GM18507 (cell line): ENCODE results near the gene CX3CL1.
"Not testable (repeated sequence)": the region's sequence is repeated elsewhere in the genome, so short reads cannot be mapped to it uniquely, and the experiment has no call there.

ENCODE experiments used
- DNase-seq: peaks from one replicate; pipeline ENCODE4 v3.0.0; 2011; ENCODE audit warnings: low read depth; ENCODE audit not compliant: insufficient read length; ENCODE audit errors: extremely low spot score
- FAIRE-seq: peaks from 2 replicates; lab custom pipeline; 2011; peaks lifted over from hg19 to GRCh38; lab: Jason Lieb, UNC

Gene CX3CL1

DNA sequence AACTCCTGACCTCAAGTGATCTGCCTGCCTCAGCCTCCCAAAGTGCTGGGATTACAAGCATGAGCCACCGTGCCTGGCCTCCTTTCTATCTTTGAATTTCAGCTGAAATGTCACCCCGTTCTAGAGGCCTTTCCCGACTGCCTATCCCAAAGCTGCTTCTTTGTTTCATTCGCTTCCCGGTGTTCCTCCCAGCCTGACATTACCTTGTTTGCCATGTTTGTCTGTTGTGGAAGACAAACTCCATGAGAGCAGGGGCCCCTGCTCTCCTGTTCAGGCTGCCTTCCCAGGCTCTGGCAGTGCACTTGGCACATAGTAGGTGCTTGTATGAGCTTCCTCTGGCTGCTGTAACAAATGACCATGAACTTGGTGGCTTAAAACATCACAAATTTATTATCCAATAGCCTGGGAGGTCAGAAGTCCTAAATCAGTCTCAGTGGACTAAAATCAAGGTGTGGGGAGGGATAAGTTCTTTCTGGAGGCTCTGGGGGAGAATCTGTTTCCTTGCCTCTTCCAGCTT is 16.3 kb upstream of the CX3CL1 start:
- FAIRE-seq (no peak), DNase-seq (no peak)

DNA sequence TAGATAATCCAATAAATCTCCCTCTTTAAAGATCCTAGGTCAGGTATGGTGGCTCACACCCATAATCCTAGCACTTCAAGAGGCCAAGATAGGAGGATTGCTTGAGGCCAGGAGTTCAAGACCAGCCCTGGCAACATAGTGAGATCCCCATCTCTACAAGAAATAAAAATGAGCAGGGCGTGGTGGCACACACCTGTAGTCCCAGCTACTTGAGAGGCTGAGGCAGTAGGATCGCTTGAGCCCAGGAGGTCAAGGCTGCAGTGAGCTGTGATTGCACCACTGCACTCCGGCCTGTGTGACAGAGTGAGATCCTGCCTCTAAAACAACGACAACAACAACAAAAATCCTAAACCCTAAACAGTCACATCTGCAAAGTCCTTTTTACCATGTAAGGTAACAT is 15.7 kb upstream of the CX3CL1 start:
- DNase-seq (no peak), FAIRE-seq (no peak)

DNA sequence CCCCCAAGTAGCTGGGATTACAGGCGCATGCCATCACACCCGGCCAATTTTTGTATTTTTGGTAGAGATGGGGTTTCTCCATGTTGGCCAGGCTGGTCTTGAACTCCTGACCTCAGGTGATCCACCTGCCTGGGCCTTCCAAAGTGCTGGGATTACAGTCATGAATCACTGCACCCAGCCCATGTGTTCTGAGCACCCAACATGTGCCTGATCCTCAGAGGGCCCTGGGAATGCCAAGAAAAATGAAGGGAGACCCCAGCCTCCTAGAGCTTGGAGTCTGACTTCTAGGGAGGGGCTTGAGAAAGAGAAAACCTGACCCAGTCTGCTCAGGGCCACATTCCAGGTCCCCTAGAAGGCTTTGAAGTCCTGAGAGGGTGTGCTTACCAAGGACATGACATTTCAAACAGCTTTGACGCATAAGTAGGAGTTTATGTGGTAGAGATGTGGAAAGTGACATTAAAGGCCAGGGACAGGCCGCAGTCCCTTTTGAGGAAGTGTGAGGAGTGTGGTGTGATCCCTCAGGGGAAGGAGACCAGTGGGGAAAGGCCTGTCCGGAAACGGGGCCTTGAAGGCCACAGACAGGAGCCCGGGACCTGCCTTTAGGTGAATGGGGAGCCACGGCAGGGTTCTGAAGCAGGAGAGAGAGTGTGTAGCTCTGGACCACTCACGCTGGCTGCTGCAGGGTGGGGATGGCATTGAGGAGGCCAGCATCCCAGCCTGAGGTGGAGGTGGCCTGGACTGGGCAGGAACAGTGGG is 14.8 kb upstream of the CX3CL1 start:
- peak; percentile 83 for FAIRE-seq
- no peak for DNase-seq

DNA sequence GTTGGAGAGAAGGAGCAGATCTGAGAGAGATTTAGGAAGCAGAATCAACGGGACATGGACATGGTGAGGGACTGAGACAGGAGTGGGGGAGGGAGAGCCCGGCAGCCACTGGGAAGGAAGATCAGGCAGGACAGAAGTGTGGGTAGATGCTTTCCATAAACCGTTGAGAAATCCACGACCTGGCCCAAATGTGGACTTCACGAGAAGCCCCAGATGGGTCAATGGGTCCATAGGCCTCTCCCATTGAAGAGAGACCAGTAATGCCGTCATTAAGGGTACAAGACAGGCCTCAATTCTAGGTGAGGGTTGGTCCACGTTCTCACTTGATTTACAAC is 14.2 kb upstream of the CX3CL1 start:
- no peak for FAIRE-seq
- DNase-seq: no peak

DNA sequence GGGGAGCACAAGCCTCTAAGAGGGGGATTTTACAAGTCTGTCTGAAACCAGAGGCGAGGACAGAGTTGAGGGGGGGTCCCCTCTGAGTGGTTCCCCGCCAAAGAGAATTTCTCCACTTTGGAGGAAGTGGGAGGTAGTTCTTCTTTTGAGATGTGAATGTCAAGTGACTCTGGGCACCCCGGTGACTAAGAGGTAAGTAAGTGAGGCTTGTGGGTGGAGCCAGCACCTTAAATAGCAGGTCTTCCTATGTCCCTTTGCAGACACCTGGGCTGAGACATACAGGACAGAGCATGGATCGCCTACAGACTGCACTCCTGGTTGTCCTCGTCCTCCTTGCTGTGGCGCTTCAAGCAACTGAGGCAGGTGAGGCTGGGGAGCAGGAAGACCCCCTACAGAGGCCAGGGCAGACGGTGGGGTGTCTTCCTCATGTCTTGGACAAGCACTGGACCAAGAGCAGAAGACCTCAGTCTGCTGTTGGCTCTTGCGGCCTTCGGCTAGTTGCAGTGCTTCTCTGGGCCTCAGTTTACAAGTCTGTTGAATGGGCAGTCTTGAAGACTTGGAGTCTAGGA is 13.7 kb upstream of the CX3CL1 start, which contains the start of gene CCL22:
Gene CCL22 (plus strand): TSS at position 257 of the 569 bp plus-strand sequence. CDS start 34 bp downstream, at position 291.
- FAIRE-seq (peak; percentile 87), DNase-seq (peak; percentile 35)

DNA sequence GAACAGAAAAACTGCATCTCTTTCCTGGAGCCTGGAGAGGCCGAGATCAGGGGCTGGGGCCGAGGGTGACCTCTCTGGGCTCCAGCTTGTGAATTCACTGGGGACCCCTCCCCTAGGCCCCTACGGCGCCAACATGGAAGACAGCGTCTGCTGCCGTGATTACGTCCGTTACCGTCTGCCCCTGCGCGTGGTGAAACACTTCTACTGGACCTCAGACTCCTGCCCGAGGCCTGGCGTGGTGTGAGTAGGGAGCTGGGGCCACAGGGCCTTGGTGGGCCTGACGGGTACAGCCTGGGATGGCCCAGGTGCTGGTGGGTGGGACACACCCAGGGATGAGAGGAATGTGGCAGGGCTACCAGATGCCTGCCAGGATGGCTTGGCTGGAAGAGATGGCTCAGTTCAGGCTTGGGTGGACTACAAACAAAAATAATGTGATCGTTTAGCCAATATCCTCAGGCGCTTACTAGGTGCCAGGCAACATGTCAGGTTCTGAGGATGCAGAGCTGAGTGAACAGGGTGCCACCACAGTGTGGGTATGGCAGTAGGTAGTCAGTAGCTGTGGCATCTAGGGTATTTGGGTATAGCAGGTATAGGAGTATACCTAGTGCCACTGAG is 11.9 kb upstream of the CX3CL1 start:
- FAIRE-seq: no peak
- DNase-seq: no peak

DNA sequence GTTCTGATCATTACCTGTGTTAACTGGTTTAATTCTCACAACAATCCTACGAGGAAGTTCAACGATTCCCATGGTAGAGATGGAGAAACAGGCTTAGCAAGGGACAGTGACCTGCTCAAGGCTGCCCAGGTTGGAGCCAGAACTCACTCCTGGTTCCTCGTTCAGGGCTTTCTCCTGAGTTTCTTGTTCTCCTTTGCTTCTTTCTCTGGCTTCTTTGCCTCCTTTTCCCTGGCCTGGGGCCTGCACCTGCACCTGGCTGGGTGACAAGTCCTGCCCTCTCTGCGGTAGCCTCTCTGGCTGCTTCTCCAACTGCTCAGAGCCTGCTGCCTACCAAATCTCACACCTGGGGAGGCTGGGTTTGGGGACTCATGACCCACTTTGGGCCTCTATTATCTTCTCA is 10.9 kb upstream of the CX3CL1 start:
- DNase-seq (no peak), FAIRE-seq (no peak)

DNA sequence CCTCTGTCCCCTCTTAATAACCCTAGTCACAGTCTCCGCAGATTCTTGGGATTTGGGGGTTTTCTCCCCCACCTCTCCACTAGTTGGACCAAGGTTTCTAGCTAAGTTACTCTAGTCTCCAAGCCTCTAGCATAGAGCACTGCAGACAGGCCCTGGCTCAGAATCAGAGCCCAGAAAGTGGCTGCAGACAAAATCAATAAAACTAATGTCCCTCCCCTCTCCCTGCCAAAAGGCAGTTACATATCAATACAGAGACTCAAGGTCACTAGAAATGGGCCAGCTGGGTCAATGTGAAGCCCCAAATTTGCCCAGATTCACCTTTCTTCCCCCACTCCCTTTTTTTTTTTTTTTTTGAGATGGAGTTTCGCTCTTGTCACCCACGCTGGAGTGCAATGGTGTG is 8.1 kb upstream of the CX3CL1 start:
- no peak for DNase-seq
- no peak for FAIRE-seq

DNA sequence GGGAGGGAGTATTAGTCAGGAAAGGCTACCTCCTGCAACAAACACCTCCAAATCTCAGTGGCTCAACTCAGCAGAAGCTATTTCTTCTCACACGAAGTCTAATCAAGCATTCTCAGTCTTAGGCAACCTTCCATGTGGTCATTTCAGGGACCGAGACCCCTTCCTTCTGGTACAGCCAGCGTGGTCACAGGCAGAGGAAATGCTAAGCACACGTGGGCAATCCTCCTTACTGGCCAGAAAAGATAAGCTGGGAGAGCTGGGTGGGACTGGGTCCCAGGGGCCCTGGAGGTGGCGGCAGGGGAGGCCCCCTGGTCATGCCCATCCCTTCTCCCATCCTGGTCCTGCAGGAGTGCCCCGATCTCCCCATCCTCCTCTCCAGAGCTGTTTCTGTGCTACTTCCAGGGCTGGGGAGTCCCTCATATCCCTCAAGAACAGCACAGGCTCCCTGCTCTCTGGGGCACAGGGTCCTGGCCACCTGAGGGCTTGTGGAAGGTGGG is 5.7 kb upstream of the CX3CL1 start:
- DNase-seq (no peak), FAIRE-seq (no peak)

DNA sequence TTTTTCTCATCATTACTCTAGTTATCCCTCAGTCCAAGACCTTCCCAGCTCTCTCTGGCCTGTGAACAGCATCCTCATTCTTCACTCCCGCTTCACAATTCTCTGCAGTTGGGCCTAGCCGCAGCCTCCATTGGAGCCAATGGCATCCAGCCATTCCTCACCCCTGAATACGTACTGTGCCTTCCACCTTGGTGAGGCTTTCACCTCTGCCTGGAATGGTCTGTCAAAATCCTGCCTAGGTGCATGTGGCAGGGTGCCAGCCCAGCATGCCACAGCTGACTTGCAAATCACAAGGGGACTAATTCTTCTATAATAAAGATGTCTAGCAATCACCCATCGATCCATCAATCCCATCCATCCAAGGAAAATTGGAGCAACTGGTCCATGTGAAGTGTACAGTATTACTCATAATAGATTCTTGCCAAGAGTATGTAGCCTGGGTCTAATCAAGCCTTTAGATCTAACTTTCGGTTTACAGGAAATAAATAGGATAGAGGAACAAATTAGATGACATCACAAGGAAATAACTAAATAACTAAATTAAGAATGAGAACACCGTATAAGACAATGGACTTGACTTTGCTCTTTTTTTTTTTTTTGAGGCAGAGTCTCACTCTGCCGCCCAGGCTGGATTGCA is 5.1 kb upstream of the CX3CL1 start:
- FAIRE-seq (no peak), DNase-seq (no peak)

DNA sequence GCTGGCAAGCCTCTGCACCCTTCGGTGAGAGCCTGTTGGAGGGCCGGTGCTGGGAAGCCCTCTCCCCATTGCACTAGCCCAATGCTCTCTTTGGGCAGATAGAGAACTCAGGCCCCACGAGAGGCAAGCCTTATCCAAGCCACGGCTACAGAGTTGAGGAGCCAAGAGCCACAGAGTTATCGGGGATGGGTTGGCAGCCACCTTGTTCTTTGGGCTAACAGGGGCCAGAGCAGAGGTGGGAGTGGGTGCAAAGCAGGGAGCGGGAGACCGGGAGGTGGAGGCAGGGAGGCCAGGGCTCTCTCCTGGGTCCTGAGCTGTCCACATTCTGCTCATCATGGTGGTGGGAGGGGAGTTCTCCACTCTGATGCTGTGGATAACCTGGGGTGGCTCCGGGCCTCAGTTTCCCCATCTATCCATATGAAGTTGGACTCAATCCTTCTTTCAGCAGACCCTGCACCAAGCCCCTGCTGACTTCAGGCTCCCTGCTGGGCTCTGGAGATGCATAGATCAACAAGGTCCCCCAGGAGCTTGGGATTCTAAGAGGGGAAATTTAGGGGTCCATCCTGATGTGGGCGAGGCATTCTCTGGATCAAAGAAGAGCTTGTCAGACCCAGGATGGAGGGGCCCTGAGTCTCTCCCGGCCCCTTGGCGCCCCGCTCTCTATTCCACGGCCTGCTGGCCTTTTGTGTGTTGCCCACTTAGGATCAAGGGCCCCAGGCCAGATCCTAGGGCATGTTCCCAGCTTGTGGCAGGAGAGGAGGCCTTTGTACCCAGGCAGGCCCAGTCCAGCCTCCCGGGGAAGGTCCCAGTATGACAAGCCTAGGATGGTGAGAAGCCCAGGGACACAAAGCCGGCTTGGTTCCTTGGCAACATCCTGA is 557 bp upstream of the CX3CL1 start:
- DNase-seq: no peak
- no peak for FAIRE-seq

DNA sequence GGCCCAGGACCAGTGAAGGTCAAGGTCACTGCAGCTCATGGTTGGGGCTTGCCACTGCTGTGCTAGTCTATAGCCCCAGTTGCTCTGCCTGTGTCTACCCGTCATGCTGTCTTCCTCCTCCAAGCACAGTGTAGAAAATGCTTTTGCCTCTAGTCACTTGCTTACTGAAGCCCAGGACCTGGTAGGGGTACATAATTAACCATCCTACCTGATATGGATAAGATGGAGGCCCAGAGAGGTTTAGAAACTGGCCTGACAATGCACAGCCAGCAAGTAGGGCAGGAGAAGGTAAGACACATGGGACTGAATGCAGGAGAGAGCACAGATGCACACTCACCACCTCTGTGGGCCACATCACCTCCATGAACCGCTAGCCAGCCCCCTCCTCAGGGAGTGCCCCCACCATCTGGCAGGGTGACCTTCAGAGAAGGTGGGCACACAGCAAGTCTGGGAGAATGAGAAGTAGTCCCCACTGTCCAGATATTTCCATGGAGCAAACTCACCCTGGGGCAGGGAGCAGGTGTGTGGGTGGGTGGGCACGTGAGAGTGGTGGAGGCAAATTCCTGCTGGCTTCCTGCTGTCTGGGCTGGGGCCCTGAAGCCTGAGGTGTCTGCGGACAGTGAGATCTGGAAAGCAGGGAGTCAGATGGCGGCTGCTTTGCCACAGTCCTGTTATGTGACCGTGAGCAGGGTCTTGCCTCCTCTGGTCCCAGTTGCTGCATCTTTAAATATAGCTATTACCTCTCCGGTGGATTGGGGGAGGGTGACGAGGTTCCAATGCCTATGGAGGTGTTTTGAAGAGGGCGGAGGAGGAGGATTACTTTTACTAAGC is 1.0 kb downstream of the CX3CL1 start:
- no peak for DNase-seq

DNA sequence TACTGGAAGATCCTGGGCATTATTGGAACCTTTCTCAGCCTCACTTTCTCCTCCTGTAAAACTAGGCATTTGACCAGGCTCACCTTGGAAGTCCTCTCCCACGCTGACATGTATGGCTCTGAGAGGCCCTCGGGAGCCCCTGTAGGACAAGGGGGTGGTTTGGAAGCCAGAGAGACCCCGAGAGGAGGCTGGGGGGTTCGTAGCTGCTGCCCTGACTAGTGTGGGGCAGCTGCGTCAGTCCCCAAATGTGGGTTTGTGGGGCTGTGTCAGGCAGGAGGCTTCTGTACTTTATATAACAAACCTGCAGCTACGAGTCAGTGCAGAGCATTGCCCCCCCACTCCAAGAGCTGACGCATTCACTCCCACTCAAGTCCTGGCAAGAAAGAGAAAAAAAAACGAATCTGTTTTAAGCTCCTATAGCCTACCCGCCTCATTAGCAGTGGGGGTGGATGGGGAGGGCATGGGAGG is 1.8 kb downstream of the CX3CL1 start:
- no peak for DNase-seq
- no peak for FAIRE-seq

More for the DNA sequence above, 1.0 kb downstream of the CX3CL1 start:
- FAIRE-seq: peak; percentile 12

DNA sequence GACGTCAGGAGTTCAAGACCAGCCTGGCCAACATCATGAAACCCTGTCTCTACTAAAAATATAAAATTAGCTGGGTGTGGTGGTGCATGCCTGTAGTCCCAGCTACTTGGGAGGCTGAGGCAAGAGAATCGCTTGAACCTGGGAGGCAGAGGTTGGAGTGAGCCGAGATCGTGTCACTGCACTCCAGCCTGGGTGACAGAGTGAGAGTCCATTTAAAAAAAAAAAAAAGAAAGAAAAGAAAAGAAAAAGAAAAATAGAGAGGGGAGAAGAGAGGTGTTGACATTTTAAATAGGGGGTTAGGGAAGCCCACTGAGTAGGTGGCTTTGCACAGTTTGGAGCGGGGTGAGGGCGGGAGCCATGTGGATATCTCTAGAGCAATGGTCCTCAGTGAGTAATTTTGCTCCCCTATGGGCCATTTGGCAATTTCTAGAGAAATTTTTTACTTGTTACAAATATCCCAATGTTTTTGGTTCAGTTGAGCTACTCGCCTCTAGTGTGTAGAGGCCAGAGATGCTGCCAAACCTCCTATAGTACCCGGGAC is 2.7 kb downstream of the CX3CL1 start:
- FAIRE-seq, DNase-seq: not testable (repeated sequence)

DNA sequence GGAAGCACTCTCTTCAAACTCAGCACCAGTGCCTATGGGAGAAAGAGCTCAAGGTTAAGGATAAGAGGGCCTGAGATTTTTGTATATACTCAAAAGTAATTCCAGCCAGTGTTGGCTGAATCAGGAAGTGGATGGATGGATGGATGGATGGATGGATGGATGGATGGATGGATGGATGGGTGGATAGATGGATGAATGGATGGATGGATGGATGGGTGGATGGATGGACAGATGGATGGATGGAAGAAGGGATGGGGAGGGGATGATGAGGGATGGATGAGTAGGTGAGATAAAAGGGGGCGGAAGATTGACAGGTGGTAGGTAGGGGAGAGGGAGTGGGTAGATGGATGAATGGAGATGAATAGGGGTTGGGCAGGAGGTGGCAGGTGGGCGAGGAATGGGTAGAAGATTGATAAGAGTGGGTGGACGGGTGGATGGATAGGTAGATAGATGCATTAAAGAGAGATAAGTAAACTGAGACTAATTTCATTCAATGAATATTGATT is 4.1 kb downstream of the CX3CL1 start:
- FAIRE-seq (no peak), DNase-seq (no peak)

DNA sequence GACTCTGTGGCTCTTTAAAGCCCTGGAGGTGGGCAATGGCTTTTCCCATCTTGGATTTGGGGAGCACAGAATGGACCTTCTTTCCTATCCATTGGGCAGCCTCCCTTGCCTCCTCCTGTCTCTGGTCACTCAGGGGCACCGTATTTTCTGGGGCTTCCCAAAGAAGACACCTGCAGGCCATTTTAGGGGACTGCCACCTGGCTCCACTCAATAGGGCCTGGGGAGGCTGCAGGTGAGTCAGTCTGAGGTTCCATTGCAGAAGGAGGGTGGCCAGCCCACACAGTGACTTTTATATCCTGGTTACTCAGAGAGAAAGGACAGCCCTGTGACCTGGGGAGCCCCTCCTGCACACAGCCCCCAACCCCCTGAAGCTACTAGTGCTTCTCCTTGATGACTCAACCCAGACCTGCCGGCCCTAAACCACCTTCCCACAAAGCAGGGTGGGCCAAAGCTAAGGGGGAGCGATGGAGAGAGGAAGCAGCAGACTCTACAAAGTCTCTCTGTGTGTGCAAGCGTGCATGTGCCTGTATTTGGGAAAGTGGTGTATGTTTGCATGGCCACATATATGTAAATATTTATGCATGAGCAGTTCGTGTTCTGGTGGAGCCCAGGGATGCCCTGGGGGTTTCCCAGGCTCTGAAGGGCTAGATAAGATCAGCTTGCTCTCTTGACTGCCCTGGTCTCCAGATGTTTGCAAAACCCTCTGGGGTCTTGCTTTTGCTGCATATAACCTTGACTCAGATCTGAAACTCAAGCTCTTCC is 5.0 kb downstream of the CX3CL1 start:
- DNase-seq (peak; percentile 49), FAIRE-seq (peak; percentile 94)

DNA sequence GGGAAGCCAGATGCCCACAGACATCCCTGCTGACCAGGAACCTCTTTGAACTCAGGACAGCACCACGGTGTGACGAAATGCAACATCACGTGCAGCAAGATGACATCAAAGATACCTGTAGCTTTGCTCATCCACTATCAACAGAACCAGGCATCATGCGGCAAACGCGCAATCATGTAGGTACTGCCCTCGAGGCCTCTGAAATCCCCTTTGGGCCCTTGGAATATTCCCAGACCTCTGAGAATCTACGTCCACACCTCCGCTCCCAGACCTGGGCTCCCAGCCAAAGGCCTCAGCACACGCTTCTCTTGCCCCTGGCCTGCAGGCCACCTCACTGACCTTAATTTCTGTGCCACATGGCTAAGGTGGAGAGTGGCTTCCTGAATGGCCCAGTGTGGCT is 7.3 kb downstream of the CX3CL1 start:
- no peak for FAIRE-seq
- no peak for DNase-seq
